Left forelimb (tissue), 1 donor: ENCODE measurements around the gene ST7.
"Not testable (repeated sequence)": the region's sequence is repeated elsewhere in the genome, so short reads cannot be mapped to it uniquely, and the experiment has no call there.

ENCODE experiments used
- DNase-seq: peaks from one replicate; pipeline ENCODE4 v3.0.0-alpha.2; 2018; ENCODE audit warnings: low spot score

Gene ST7

DNA sequence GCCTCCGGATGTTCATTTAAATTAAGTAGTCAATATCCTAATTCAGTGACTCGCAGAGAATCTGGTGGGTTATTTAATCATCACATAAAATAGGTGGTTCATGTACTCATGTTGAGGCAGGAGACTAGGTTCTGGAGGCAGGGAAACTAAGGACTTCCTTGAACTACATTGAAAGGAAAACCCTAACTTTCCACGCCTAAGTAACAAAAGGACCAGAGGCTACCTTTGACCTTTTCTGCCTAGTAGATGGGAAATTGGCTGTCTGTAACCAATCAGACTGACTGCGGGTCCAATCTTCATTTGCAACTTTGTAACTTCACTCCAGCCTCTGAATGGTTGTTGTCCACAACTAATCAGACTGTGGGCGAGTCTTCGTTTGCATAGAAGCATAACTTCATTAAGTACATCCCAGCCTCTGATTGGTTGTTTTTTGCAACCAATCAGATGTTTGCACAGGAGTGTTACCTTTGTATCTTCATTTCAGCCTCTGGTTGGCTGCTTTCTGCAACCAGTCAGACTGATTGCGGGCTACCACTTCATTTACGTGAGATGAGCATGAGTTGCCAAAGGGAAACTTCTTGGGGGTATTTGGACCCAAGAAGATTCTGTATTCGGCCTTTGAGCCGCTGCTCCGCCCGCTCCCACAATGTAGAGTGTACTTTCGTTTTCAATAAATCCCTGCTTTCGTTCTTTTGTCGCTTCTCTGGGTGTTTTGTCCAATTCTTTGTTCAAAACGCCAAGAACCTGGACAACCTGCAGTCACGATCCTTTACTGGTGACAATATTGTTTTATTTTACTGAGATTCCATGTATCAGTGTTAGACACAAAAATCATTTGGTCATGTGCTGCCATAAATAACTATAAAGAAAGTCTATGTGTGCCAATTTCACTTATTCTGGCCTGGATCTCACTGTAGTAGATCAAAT is 1.7 kb upstream of the ST7 start:
- no peak for DNase-seq

DNA sequence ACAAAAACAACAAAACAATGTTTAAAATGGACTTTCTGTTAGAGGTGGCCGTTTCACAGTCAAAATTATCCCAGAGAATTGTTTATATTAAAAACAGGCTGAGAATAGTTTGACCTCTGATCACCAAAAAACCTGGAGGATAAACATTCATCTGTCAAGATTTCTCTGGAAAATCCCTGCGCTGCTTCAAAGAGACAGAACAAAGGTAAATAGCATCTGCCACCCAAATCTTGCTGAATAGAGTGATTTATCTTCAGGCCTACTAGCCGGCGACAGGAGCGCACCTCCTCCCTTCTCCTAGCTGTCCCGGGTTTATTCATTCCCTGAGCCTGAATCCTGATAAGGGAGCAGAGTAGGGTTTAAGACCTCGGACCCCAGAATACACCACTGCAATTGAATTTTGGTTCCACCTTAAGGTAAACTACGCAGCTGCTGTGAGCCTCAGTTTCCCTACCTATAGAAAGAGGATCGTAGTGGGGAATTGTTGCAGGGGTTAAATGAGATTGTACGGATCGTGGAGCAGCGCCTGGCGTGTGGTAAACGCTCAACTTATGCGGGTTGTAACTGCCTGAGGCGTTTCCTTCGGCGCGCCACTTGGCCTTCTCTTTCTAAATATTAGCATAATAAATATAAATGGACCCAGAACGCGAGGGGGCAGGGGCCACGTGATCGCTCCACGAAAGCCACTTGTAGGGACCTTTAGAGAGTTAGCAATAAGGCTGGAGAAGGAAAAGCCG is 498 bp upstream of the ST7 start:
- no peak for DNase-seq

DNA sequence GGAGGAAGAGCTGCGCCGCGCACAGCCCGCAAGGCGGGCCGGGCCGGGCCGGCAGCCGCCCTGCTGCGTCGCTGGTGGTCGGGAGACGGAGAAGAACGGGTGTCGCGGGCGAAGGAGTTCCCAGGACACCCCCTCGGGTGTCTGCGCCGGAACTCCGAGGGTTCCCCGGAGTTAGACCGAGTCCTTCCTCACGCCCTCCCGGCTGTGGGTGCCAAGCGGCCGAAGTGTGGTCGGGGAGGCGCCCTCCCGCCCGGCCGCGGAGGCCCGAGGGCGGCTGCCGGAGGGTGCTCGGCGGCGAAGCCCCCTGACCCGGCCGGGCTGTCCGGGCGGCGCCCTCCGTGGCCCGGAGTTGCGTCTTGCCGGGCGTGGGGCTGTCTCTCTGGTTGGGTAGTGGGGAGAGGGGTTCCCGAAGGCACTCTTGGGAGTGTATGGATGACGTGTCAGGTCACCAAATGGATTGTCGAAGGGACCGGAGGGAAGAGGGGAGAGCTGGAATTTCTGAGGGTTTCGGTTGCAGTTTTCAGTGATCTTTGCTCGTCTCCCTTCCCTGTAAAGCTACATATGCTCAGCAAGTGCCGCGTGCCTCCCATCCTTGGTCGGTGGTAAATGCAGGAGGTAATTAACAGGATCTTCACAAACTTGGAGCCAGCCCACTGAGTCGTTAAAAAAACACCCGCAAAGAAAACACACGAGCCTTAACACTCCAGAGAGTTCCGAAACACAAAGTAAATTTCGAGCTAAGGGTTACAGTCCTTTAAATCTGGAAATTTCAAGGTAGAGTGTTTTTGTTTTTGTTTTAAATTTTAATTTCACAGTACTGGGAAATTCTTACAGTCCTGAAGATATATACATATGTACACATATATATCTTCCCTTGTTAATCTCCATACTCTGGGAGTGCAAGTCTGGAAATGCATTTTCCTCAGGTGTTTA is 871 bp downstream of the ST7 start:
- peak; percentile 86 for DNase-seq

DNA sequence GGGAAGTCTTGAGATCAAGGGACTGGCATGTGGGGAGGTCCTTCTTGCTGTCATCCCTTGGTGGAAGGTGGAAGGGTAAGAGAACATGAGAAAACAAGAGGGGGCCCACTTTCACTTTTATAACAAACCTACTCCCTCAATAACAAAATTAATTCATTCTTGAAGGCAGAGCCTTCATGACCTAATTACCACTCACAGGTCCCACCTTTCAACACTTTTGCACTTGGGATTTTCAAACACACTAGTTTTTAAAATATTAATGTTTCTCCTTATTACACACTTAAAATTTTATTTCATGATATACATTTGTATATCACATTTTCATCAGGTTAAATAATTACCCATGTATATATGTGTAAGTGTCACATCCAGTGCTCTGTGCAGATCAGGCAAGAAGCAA is 2.0 kb downstream of the ST7 start:
- no peak for DNase-seq

DNA sequence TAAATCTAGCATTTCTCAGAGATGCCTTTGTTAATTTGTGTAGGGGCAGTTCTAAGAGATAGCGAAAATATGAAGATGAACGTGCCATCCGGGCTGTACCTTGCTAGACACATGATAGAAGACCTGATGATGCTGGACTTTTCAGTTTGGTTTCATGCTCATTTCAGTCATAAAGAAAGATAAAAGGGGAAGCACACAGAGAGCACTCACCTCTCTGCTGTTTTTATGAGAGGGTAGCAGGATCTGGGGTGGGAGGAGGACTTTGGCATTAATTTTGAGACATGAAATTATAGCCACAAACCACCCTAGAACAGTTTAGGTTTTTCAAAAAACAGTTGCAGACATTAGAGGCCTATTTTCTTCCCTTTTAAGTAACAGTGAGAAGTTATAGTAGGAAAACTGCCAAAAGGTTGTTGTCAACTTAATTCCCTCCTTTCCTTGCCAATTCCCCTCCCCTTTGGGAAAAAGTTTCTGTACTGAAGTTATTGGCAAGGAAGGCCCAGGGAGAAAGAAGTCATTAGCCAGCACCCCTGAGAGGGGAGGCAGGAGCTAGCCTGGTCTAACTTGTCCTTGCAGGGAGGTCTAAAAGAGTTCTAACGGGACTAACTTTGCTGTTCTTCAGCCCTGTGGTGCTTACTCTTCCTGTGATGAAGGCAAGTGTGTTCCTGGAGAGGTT is 2.6 kb downstream of the ST7 start:
- no peak for DNase-seq

DNA sequence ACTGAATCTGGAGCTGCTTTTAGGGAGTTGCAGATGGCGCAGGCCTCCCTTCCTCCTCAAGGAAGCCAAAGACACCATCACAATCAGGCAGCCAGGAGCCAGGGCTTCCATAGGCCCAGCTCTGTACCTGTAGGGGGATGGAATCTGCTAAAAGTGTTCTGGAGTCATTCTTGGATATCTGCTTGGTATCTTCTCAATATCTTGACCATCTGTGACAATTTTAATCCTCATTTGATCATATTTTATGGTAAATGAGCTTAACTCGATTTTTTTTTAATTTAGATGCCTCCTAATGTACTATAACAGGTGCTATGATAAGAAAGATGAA is 3.1 kb downstream of the ST7 start:
- no peak for DNase-seq

DNA sequence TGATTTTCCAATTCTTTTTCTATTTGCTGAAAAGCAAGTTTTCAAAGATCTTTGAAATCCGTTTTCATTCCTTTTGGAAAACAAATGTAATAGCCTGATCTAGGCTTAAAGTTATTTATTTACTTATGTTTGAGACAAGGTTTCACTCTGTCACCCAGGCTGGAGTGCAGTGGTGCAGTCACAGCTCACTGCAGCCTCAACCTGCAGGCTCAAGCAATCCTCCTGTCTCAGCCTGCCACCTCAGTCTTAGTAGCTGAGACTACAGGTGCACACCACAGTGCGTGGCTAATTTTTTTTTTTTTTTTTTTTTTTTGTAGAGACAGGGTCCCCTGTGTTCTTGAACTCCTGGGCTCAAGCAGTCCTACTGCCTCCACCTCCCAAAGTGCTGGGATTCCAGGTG is 4.6 kb downstream of the ST7 start:
- no peak for DNase-seq

DNA sequence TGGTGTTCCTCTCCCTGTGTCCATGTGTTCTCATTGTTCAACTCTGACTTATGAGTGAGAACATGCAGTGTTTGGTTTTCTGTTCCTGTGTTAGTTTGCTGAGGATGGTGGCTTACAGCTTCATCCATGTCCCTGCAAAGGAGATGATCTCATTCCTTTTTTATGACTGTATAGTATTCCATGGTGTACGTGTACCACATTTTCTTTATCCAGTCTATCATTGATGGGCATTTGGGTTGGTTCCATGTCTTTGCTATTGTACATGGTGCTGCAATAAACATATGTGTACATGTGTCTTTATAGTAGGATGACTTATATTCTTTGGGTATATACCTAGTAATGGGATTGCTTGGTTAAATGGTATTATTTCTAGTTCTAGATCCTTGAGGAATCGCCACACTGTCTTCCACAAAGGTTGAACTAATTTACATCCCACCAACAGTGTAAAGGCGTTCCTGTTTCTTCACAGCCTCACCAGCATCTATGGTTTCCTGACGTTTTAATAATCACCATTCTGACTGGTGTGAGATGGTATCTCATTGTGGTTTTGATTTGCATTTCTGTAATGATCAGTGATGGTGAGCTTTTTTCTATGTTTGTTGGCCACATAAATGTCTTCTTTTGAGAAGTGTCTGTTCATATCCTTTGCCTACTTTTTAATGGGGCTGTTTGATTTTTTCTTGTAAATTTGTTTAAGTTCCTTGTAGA is 8.8 kb downstream of the ST7 start:
- not testable (repeated sequence) for DNase-seq

DNA sequence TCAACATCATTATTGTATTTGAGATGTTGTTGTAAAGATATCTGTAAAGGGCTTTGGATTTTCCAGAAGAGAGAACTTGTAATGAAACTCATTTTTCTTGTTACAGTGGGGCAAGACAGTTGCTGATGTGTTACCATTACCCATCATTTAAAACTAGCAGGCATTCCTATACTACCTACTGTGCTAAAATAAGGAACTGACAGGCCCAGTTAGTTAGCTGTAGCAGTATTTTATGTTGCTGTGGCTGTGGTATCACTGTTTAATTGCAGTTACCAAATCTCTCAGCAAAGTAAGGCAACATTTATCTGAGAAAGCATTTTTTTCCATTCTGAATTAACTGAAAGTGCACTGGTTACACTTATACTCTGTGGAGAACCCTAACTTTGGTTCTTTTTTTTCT is 9.9 kb downstream of the ST7 start:
- no peak for DNase-seq

DNA sequence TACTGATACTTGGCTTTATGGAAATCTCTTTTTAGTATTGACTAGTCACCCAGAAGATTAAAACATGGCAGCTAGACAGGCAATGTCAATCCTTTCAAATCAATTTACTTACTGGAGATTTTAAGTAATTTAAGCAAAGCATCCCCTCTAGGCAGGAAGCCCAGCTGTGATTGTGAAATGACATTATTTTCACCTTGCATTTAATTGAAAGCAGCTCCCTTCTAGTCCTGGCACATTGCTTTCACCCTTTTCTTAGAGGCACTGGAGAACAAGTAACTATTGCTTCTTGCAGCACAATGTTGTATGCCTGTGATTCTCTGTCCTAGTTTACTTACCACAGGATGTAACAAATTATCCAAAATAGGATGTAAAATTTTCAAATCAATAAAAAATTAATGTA is 13.3 kb downstream of the ST7 start:
- DNase-seq: no peak

DNA sequence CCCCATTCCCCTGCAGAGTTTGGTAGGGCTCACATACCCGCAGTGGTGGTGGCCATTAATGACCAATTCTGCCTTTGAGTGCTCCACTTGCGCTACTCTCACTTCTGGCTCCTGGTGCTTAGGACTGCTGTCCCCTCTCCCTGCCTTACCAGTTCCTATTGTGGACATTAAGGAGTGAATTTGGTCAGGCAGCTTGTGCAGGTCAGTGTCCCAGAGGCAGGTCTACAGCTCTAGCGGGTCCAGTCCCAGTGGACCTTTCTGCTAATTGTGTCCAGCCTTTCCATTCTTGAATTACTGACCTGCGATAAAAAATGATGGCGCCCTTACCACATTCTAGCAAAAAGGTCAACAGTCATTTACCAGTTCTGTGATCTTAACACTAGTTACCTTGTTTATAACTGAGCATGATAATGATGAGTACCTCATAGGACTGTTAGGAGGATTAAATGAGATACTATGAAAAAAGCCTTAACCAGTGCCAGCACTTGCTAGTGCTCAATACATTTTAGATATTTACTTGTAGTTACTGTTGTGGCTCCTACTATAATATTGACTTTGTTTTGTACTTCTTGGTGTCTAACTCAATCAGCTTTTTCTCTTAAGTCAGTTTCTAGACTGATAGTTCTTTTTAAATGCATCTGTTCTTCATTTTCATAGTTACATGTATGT is 14.1 kb downstream of the ST7 start:
- no peak for DNase-seq

DNA sequence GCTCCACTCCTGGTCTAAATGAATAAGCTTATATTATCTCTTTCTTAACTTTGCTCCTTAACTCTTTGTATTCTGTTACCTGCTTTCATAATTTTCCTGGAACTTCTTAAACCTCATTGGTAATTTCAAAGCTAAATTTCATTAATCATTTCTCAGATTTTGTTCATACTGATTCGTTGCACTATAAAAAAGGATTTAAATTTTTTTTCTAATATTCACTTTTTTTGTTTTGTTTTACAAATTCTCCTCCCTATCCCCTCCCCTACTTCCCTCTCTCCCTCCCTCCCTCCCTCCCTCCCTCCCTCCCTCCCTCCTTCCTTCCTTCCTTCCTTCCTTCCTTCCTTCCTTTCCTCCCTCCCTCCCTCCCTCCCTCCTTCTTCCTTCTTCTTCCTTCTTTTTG is 14.7 kb downstream of the ST7 start:
- no peak for DNase-seq

DNA sequence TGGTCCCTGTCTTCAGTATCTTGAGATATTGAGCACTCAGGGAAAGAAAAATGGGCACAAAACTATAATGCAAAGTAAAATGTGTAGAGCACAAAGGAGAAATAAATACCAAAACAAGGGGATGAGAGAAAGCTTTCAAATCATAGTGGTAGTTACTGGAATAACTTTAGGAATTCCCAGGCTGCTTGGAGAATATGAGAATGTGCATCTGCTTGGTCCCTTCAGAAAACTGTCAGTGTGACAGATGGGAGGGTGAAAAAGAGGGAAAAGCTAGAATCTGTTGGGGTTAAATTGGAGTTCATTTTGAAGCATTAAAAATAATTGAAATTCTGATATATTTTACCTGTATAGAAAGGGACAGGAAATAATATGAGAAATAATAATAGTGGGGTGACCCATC is 15.3 kb downstream of the ST7 start:
- DNase-seq: no peak

DNA sequence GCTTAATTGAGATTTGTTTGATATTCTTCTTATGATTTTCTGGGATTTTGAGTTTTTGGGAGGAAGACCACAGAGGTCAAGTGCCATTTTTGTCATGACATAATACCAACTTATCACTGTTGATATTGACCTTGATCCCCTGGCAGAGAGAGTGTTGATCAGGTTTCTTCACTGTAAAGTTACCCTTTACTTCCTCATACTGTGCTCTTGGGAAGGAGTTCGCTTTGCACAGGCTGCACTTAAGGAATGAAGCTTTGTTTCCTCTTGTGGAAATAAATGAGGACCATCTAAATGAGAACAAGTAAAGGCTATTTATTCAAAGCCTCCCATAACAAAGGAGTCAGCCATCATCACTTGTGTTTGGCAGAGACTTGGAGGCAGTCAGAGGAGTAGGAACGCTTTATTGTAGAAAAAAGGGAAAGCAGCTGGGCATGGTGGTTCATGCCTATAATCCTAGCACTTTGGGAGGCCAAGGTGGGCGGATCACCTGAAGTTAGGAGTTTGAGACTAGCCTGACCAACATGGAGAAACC is 16.1 kb downstream of the ST7 start:
- no peak for DNase-seq

DNA sequence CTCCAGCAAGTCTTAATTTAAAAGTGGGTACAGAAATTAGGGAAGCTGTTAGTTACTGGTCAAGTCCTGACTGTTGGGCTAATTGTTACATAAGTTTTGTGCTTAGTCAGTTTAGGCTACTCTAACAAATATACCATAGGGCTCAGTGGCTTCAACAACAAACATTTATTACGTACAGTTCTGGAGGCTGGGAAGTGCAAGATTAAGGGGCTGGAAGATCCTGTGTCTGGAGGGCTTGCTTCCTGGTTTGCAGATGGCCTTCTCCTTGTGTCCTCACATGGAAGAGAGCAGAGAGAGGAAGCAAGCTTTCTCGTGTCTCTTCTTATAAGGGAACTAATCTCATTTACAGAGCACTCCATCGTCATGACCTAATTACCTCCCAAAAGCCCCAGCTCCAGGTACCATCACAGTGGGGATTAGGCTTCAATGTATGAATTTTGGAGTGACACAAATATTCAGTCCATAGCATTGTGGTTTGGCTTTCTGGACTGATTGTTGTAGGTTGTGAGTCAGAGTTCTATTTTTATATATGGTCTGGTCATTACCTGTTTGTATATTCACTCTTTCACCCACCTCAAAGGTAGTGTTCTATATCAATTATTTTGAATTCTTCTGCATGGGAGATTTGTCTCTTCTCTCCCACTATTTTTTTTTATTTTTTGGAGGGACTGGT is 17.1 kb downstream of the ST7 start:
- no peak for DNase-seq

DNA sequence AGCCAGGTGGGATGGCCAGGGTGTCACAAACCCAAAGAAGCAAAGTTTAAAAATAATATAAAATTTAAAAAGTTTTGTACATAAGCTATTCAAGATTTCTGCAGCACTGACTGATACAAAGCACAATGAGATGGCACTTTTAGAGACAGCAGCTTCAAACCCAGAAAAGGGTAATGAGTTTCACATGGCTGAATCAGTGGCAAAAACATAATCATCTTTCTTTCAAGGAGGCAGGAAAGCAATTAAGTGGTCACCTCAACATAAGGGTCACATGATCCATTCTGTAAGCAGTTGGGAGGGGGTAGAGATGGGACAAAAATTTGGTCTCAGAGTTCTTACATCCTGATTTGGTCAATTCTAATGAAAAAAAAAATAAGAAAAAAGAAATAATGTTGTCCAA is 17.9 kb downstream of the ST7 start:
- not testable (repeated sequence) for DNase-seq

DNA sequence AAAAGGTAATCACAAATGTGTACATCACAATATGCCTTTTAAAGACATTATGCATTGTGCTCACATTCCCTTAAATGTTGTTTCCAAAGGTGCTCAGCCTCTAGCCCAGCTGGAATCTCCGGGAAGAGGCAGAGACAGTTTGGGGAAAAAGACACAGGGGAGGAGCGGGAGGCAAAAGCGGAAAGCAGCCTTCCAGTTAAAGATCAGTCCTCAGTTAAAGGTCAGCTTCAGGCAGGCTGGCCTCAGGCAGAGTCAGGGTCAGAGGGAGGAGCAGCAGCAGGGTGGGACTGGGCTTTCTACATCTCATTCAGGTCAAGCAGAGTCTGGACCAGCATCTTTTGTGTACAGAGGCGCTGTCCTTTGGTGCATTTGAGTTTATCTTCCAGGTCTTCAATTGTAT is 18.6 kb downstream of the ST7 start:
- DNase-seq: no peak

DNA sequence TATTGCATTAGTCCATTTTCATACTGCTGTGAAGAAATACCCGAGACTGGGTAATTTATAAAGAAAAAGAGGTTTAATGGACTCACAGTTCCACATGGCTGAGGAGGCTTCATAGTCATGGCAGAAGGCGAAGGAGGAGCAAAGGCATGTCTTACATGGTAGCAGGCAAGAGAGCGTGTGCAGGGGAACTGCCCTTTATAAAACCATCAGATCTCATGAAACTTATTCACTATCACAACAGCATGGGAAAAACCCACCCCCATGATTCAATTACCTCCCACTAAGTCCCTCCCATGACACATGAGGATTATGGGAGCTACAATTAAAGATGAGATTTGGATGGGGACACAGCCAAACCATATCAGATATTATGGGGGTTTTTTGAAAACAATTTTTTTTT is 21.7 kb downstream of the ST7 start:
- DNase-seq: not testable (repeated sequence)

DNA sequence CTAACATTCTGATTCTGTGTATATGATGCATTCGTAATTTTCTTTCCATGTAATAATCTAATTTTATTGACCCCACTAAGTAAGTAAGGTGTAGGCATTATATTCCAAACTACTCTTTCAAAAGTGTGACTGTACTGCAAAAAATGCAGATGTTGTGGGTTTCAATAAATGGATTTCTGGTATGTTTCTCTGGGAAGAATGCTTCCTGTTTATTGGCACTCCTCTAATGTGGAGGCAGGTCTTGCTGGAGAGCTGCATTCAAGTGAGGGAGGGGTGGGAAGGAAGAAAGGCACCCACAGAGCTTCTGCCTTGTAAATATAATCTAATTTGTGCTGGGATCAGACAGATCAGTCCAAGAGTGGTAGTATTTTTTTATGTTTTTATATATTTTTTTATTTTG is 23.9 kb downstream of the ST7 start:
- no peak for DNase-seq

DNA sequence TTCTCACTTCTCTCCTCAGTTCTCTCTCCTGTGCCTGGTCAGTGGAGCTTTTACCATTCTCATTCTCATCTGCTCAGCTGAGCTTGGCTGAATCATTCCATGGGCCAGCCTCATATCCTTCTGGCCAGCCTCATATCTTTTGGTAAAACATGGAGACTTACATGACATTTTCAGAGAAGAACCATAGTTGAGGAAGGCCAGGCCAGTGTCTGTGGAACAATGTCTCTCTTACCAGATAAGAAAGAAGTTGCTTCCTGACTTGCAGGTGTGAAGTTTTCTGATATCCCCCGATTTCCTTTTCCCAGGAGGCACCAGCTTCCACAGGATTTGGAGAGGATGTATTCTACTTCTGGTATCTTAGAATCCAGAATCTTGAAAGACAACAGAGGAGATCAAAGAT is 24.7 kb downstream of the ST7 start:
- no peak for DNase-seq
